Testis (tissue), 3 donors: Measurements from ENCODE around the gene ERC2. TPM values are rescaled to one million over a fixed set of nuclear protein-coding genes. Genes with fewer than 3 reads are reported as not detected.

ENCODE experiments used
- DNase-seq: peaks from one replicate; pipeline ENCODE4 v3.0.0-alpha.2; 2019
- H3K27ac ChIP-seq, 2 donors: fragments of 200-600 bp; sonication (generic); one replicate each; pipeline ENCODE4 v1.5.1; 2019
- H3K27me3 ChIP-seq: fragments of 200-600 bp; sonication (generic); one replicate; pipeline ENCODE4 v1.5.1; 2019
- H3K36me3 ChIP-seq: fragments of 200-600 bp; sonication (generic); one replicate; pipeline ENCODE4 v1.5.1; 2017; ENCODE audit warnings: low read depth; ENCODE audit errors: missing control alignments
- H3K4me1 ChIP-seq: fragments of 200-600 bp; sonication (generic); one replicate; pipeline ENCODE4 v1.5.1; 2019
- H3K4me3 ChIP-seq, 2 donors: fragments of 200-600 bp; sonication (generic); one replicate each; pipeline ENCODE4 v1.5.1; 2017 to 2019
- H3K9me3 ChIP-seq: fragments of 200-600 bp; sonication (generic); one replicate; pipeline ENCODE4 v1.5.1; 2017
- CTCF ChIP-seq, 3 experiments: fragments of 450-650 bp in 2 of 3; fragments of 200-600 bp in 1 of 3; sonication (generic) in 1 of 3; IDR thresholded peaks; one replicate each; pipeline ENCODE4 v1.5.1; 2016 to 2019; ENCODE audit warnings: antibody characterized with exemption in 3 of 3, mild to moderate bottlenecking in 2 of 3, moderate library complexity in 1 of 3
- POLR2A ChIP-seq: fragments of 450-650 bp; IDR thresholded peaks from one replicate; pipeline ENCODE4 v1.6.1; 2017; ENCODE audit warnings: antibody characterized with exemption, mild to moderate bottlenecking, moderate library complexity
- WGBS, 2 donors: methylation state at CpG; one replicate each; pipeline ENCODE4 v1.1.5; 2018; 5-methylcytosine and 5-hydroxymethylcytosine counted together
- intact Hi-C: fragments of 100-400 bp; cut with DNase I; formaldehyde crosslinking; loops from one replicate; pipeline ENCODE4 v1.15.1; 2023; ENCODE audit warnings: low total_unique reads
- polyA plus RNA-seq: library from polyadenylated mRNA; stranded (reverse); fragments of 350-450 nt; fragmentation: Illumina TruSeq; extraction: RNeasy Lipid Tissue Mini Kit (QIAGEN cat#74804); gene quantifications from one replicate; pipeline ENCODE4 v1.2.3, GENCODE V29; 2014; ENCODE audit warnings: low read depth, low replicate concordance; ENCODE audit not compliant: insufficient read depth
- total RNA-seq, 2 donors: library from RNA; depleted of rRNA; stranded (reverse); fragments of >200 nt; gene quantifications; one replicate each; pipeline ENCODE4 v1.2.3, GENCODE V29; 2016

ERC2 gene
- total and polyA plus RNA-seq, 3 donors from 2014 or later: 1.9 to 6.1 (median 5.9) TPM

GRCh38 chr3:56202997-56203396 lies 265.3 kb downstream of the ERC2 start:
- no peak overlapping the region for H3K27ac ChIP-seq
- no peaks in the 10 kb centered on the region for H3K4me1 ChIP-seq
- 76 to 82% methylated on average over 4 of the region's 4 CpGs for WGBS, 2 donors
- TF ChIP-seq POLR2A: no peak
- H3K9me3 ChIP-seq: no peaks in the 10 kb centered on the region
- no peaks in the 10 kb centered on the region for H3K27me3 ChIP-seq
- intact Hi-C loops: no loop called here
- DNase-seq: no peak
- H3K36me3 ChIP-seq: no peaks in the 10 kb centered on the region
- no peak overlapping the region for H3K4me3 ChIP-seq

GRCh38 chr3:56201407-56201806 lies 266.9 kb downstream of the ERC2 start:
- H3K4me1 ChIP-seq: no peaks in the 10 kb centered on the region
- H3K27me3 ChIP-seq: no peaks in the 10 kb centered on the region
- 0 to 2% methylated on average over 1 of the region's 1 CpG for WGBS, 2 donors
- no peak overlapping the region for H3K27ac ChIP-seq
- no peaks in the 10 kb centered on the region for H3K9me3 ChIP-seq
- intact Hi-C loops: no loop called here
- TF ChIP-seq POLR2A (no peak), CTCF (IDR thresholded peaks at IDR 0.05) (no peak)
- H3K4me3 ChIP-seq: no peak overlapping the region
- H3K36me3 ChIP-seq: no peaks in the 10 kb centered on the region
- no peak for DNase-seq

- TF ChIP-seq POLR2A (no peak), CTCF (IDR thresholded peaks at IDR 0.05) (no peak)
- Histone ChIP-seq H3K27ac (no peak overlapping the region), H3K4me3 (no peak overlapping the region), H3K36me3 (no peaks in the 10 kb centered on the region), H3K4me1 (no peaks in the 10 kb centered on the region), H3K9me3 (no peaks in the 10 kb centered on the region), H3K27me3 (no peaks in the 10 kb centered on the region)
- DNase-seq: no peak
- intact Hi-C loops: no loop called here
Measured at GRCh38 chr3:56200251-56200650, 268.0 kb downstream of the ERC2 start.

- H3K36me3 ChIP-seq: no peaks in the 10 kb centered on the region
- H3K27ac ChIP-seq: no peak overlapping the region
- H3K4me1 ChIP-seq: no peaks in the 10 kb centered on the region
- TF ChIP-seq POLR2A (no peak), CTCF (IDR thresholded peaks at IDR 0.05) (no peak)
- no peaks in the 10 kb centered on the region for H3K27me3 ChIP-seq
- intact Hi-C loops: no loop called here
- no peak for DNase-seq
- H3K9me3 ChIP-seq: no peaks in the 10 kb centered on the region
- H3K4me3 ChIP-seq: no peak overlapping the region
Measured at GRCh38 chr3:56197991-56198390, 270.3 kb downstream of the ERC2 start.

GRCh38 chr3:56197259-56197965 lies 270.9 kb downstream of the ERC2 start:
- Histone ChIP-seq H3K9me3 (no peaks in the 10 kb centered on the region), H3K27ac (no peak overlapping the region), H3K27me3 (no peaks in the 10 kb centered on the region), H3K4me3 (no peak overlapping the region), H3K36me3 (no peaks in the 10 kb centered on the region), H3K4me1 (no peaks in the 10 kb centered on the region)
- intact Hi-C loops: no loop called here
- TF ChIP-seq POLR2A (no peak), CTCF (IDR thresholded peaks at IDR 0.05) (no peak)
- 80 to 81% methylated on average over 3 of the region's 3 CpGs for WGBS, 2 donors
- no peak for DNase-seq
